Neural cell (in vitro differentiated cells): ENCODE data around the gene ZNRD2. TPM values are rescaled to one million over a fixed set of nuclear protein-coding genes. Genes with fewer than 3 reads are reported as not detected.

Source experiments
- H2AFZ ChIP-seq: fragments of 200-600, 300-800 bp; sonication (generic), shearing (Covaris generic); 2 replicates; pipeline ENCODE4 v1.6.0; 2014; ENCODE audit warnings: low read depth, mild to moderate bottlenecking, antibody characterized with exemption, low read length, moderate library complexity
- H3F3A ChIP-seq: fragments of 200-600 bp; shearing (Covaris generic); 2 replicates; pipeline ENCODE4 v1.6.1; 2016; ENCODE audit warnings: mild to moderate bottlenecking, moderate library complexity, mixed read lengths, antibody characterized with exemption, low read length; ENCODE audit not compliant: insufficient read depth, poor library complexity, severe bottlenecking
- H3K27ac ChIP-seq: fragments of 200-600, 300-800 bp; sonication (generic), shearing (Covaris generic); 2 replicates; pipeline ENCODE4 v1.5.1; 2014; ENCODE audit warnings: mild to moderate bottlenecking, low read length, moderate library complexity
- H3K27me3 ChIP-seq: fragments of 300-800, 200-600 bp; sonication (generic), shearing (Covaris generic); 2 replicates; pipeline ENCODE4 v1.6.0; 2014; ENCODE audit warnings: mild to moderate bottlenecking, low read depth, low read length, moderate library complexity; ENCODE audit not compliant: insufficient read depth
- H3K36me3 ChIP-seq: fragments of 300-800, 200-600 bp; sonication (generic), shearing (Covaris generic); 2 replicates; pipeline ENCODE4 v1.5.1; 2014; ENCODE audit warnings: mild to moderate bottlenecking, antibody characterized with exemption, low read length, moderate library complexity; ENCODE audit not compliant: insufficient read depth
- H3K4me2 ChIP-seq: fragments of 300-800, 200-600 bp; sonication (generic), shearing (Covaris generic); 2 replicates; pipeline ENCODE4 v1.6.0; 2014; ENCODE audit warnings: mild to moderate bottlenecking, low read length
- H3K4me3 ChIP-seq: fragments of 300-800, 200-600 bp; sonication (generic), shearing (Covaris generic); 2 replicates; pipeline ENCODE4 v1.5.1; 2014; ENCODE audit warnings: mild to moderate bottlenecking, low read length, moderate library complexity
- H3K79me2 ChIP-seq: fragments of 200-600 bp; shearing (Covaris generic); replicated peaks from 2 replicates; pipeline ENCODE4 v1.6.0; 2014; ENCODE audit warnings: mild to moderate bottlenecking, low read length, moderate library complexity; ENCODE audit not compliant: insufficient read depth
- H3K9ac ChIP-seq: fragments of 300-800, 200-600 bp; sonication (generic), shearing (Covaris generic); 2 replicates; pipeline ENCODE4 v1.6.1; 2016; ENCODE audit warnings: mild to moderate bottlenecking, low read length, mixed read lengths
- H3K9me2 ChIP-seq: fragments of 200-600 bp; shearing (Covaris generic); 2 replicates; pipeline ENCODE4 v1.6.1; 2016; ENCODE audit warnings: mild to moderate bottlenecking, low read length, mixed read lengths; ENCODE audit not compliant: insufficient read depth
- H3K9me3 ChIP-seq: fragments of 200-600, 300-800 bp; sonication (generic), shearing (Covaris generic); 2 replicates; pipeline ENCODE4 v1.6.1; 2016; ENCODE audit warnings: mild to moderate bottlenecking, mixed run types, low read length, moderate library complexity, mixed read lengths
- H4K20me1 ChIP-seq: fragments of 200-600 bp; shearing (Covaris generic); 2 replicates; pipeline ENCODE4 v1.6.1; 2016; ENCODE audit warnings: mild to moderate bottlenecking, mixed run types; ENCODE audit not compliant: insufficient read depth
- CTCF ChIP-seq: fragments of 450-650 bp; IDR thresholded peaks from 2 replicates; pipeline ENCODE4 v1.5.1; 2014; ENCODE audit warnings: antibody characterized with exemption, mild to moderate bottlenecking, moderate library complexity; ENCODE audit not compliant: poor library complexity, severe bottlenecking
- EP300 ChIP-seq: fragments of 450-650 bp; conservative IDR thresholded peaks from 2 replicates; pipeline ENCODE4 v1.6.1; 2014; ENCODE audit warnings: antibody characterized with exemption, mild to moderate bottlenecking, moderate library complexity; ENCODE audit not compliant: poor library complexity, severe bottlenecking
- EZH2 ChIP-seq: fragments of 200-600, 300-800 bp; shearing (Covaris generic), sonication (generic); IDR thresholded peaks from 2 replicates; pipeline ENCODE4 v1.6.1; 2014; ENCODE audit warnings: antibody characterized with exemption, low read length, borderline replicate concordance, mild to moderate bottlenecking; ENCODE audit not compliant: insufficient read depth, poor library complexity, severe bottlenecking
- MXI1 ChIP-seq: fragments of 450-650 bp; conservative IDR thresholded peaks from 2 replicates; pipeline ENCODE4 v1.6.1; 2014; ENCODE audit warnings: antibody characterized with exemption, mild to moderate bottlenecking; ENCODE audit not compliant: poor library complexity, severe bottlenecking
- POLR2AphosphoS5 ChIP-seq: IDR thresholded peaks from 2 replicates; pipeline ENCODE4 v1.6.1; 2012
- RAD21 ChIP-seq: fragments of 450-650 bp; conservative IDR thresholded peaks from 2 replicates; pipeline ENCODE4 v1.6.1; 2014; ENCODE audit warnings: antibody characterized with exemption, mild to moderate bottlenecking, moderate library complexity
- REST ChIP-seq: IDR thresholded peaks from 2 replicates; pipeline ENCODE4 v1.6.1; 2012; ENCODE audit warnings: borderline replicate concordance
- SMC3 ChIP-seq: fragments of 450-650 bp; conservative IDR thresholded peaks from 2 replicates; pipeline ENCODE4 v1.6.1; 2014; ENCODE audit warnings: antibody characterized with exemption, mild to moderate bottlenecking, moderate library complexity; ENCODE audit not compliant: poor library complexity
- TAF1 ChIP-seq: IDR thresholded peaks from 2 replicates; pipeline ENCODE4 v1.6.1; 2012; ENCODE audit warnings: low read depth
- polyA plus RNA-seq: library from polyadenylated mRNA; depleted of rRNA; stranded (reverse); fragments of >200 nt; gene quantifications from 2 replicates; pipeline ENCODE4 v1.2.3, GENCODE V29; 2014

Gene ZNRD2
- polyA plus RNA-seq, 1 donor from 2014 or later: 36.2 TPM

GRCh38 chr11:65576867-65577755 lies 6.8 kb downstream of the ZNRD2 start:
- H3K27ac ChIP-seq: no peak overlapping the region
- H3K36me3 ChIP-seq: no peaks in the 10 kb centered on the region
- H3K9ac ChIP-seq: no peak overlapping the region
- H3K4me2 ChIP-seq: no peak overlapping the region
- H3K9me3 ChIP-seq: no peaks in the 10 kb centered on the region
- peaks cover 23% of the 10 kb centered on the region for H3K79me2 ChIP-seq
- TF ChIP-seq POLR2AphosphoS5 (peak; percentile 6), REST (no peak)
- H3F3A ChIP-seq: no peaks in the 10 kb centered on the region
- peaks cover 7% of the 10 kb centered on the region for H3K27me3 ChIP-seq
- H3K9me2 ChIP-seq: no peaks in the 10 kb centered on the region
- no peak overlapping the region for H2AFZ ChIP-seq
- H3K4me3 ChIP-seq: no peak overlapping the region
- H4K20me1 ChIP-seq: peaks cover 15% of the 10 kb centered on the region

GRCh38 chr11:65577756-65578109 lies 7.5 kb downstream of the ZNRD2 start:
- Histone ChIP-seq H3F3A (no peaks in the 10 kb centered on the region), H3K9me3 (no peaks in the 10 kb centered on the region), H3K4me3 (no peak overlapping the region), H3K27ac (no peak overlapping the region), H3K36me3 (no peaks in the 10 kb centered on the region), H4K20me1 (peaks cover 15% of the 10 kb centered on the region), H3K9ac (no peak overlapping the region), H3K27me3 (peaks cover 7% of the 10 kb centered on the region), H3K79me2 (peaks cover 23% of the 10 kb centered on the region), H3K4me2 (no peak overlapping the region), H2AFZ (no peak overlapping the region), H3K9me2 (no peaks in the 10 kb centered on the region)
- no peak for TF ChIP-seq POLR2AphosphoS5
- TF ChIP-seq SMC3: no peak
- no peak for TF ChIP-seq EP300
- no peak for TF ChIP-seq MXI1
- TF ChIP-seq CTCF: no peak
- TF ChIP-seq TAF1: no peak
- TF ChIP-seq REST: no peak
- no peak for TF ChIP-seq EZH2
- no peak for TF ChIP-seq RAD21
